Testis (tissue), 5 donors: Measurements from ENCODE around the gene FBXO30. TPM values are rescaled to one million over a fixed set of nuclear protein-coding genes. Genes with fewer than 3 reads are reported as not detected.

Experiments
- DNase-seq: peaks from one replicate; pipeline ENCODE4 v3.0.0-alpha.2; 2019
- H3K27ac ChIP-seq, 2 donors: fragments of 200-600 bp; sonication (generic); one replicate each; pipeline ENCODE4 v1.5.1; 2019
- H3K27me3 ChIP-seq: fragments of 200-600 bp; sonication (generic); one replicate; pipeline ENCODE4 v1.5.1; 2019
- H3K36me3 ChIP-seq: fragments of 200-600 bp; sonication (generic); one replicate; pipeline ENCODE4 v1.5.1; 2017; ENCODE audit warnings: low read depth; ENCODE audit errors: missing control alignments
- H3K4me1 ChIP-seq: fragments of 200-600 bp; sonication (generic); one replicate; pipeline ENCODE4 v1.5.1; 2019
- H3K4me3 ChIP-seq, 2 donors: fragments of 200-600 bp; sonication (generic); one replicate each; pipeline ENCODE4 v1.5.1; 2017 to 2019
- H3K9me3 ChIP-seq: fragments of 200-600 bp; sonication (generic); one replicate; pipeline ENCODE4 v1.5.1; 2017
- POLR2A ChIP-seq: fragments of 450-650 bp; IDR thresholded peaks from one replicate; pipeline ENCODE4 v1.6.1; 2017; ENCODE audit warnings: antibody characterized with exemption, mild to moderate bottlenecking, moderate library complexity
- WGBS, 2 donors: methylation state at CpG; one replicate each; pipeline ENCODE4 v1.1.5; 2018; 5-methylcytosine and 5-hydroxymethylcytosine counted together
- intact Hi-C: fragments of 100-400 bp; cut with DNase I; formaldehyde crosslinking; loops from one replicate; pipeline ENCODE4 v1.15.1; 2023; ENCODE audit warnings: low total_unique reads
- long read RNA-seq, 2 donors: transcript quantifications; one replicate each; lab custom pipeline, GENCODE V29; 2026
- polyA plus RNA-seq: library from polyadenylated mRNA; stranded (reverse); fragments of 350-450 nt; fragmentation: Illumina TruSeq; extraction: RNeasy Lipid Tissue Mini Kit (QIAGEN cat#74804); gene quantifications from one replicate; pipeline ENCODE4 v1.2.3, GENCODE V29; 2014; ENCODE audit warnings: low read depth, low replicate concordance; ENCODE audit not compliant: insufficient read depth
- total RNA-seq, 2 donors: library from RNA; depleted of rRNA; stranded (reverse); fragments of >200 nt; gene quantifications; one replicate each; pipeline ENCODE4 v1.2.3, GENCODE V29; 2016
- TF ChIP-seq, protein P1 (sequence below), 3 experiments: fragments of 450-650 bp in 2 of 3; fragments of 200-600 bp in 1 of 3; sonication (generic) in 1 of 3; IDR thresholded peaks; one replicate each; pipeline ENCODE4 v1.5.1; 2016 to 2019; ENCODE audit warnings: antibody characterized with exemption in 3 of 3, mild to moderate bottlenecking in 2 of 3, moderate library complexity in 1 of 3

The FBXO30 gene
- total RNA-seq = 10 to 100 TPM; 10.8 to 13.4 TPM
- 11.6 TPM for polyA plus RNA-seq
- long read RNA-seq, donor 1, full-length matches to known transcripts = 8 of 29 reads
- long read RNA-seq, donor 1, partial matches to known transcripts = 21 of 29 reads
- long read RNA-seq, donor 1, other reads (novel, unspliced or antisense) = 0 of 29 reads
- long read RNA-seq, donor 2, full-length matches to known transcripts = 2 of 14 reads
- long read RNA-seq, donor 2, partial matches to known transcripts = 12 of 14 reads
- long read RNA-seq, donor 2, other reads (novel, unspliced or antisense) = 0 of 14 reads

- DNase-seq = peak; percentile 93
- peak within 1 kb of the TSS; percentile 76 to 83 for H3K4me3 ChIP-seq
- peak within 1 kb of the TSS; percentile 93 to 95 for H3K27ac ChIP-seq
- 0% methylated on average over 19 to 71 of the region's 88 CpGs for WGBS, 2 donors
- H3K27me3 ChIP-seq = no peaks in the 10 kb centered on the region
- intact Hi-C loops = no loop called here
- peaks cover 14% of the 10 kb centered on the region for H3K4me1 ChIP-seq
- no peaks in the 10 kb centered on the region for H3K9me3 ChIP-seq
- TF ChIP-seq POLR2A = peak; percentile 77
- TF ChIP-seq, protein P1, sequence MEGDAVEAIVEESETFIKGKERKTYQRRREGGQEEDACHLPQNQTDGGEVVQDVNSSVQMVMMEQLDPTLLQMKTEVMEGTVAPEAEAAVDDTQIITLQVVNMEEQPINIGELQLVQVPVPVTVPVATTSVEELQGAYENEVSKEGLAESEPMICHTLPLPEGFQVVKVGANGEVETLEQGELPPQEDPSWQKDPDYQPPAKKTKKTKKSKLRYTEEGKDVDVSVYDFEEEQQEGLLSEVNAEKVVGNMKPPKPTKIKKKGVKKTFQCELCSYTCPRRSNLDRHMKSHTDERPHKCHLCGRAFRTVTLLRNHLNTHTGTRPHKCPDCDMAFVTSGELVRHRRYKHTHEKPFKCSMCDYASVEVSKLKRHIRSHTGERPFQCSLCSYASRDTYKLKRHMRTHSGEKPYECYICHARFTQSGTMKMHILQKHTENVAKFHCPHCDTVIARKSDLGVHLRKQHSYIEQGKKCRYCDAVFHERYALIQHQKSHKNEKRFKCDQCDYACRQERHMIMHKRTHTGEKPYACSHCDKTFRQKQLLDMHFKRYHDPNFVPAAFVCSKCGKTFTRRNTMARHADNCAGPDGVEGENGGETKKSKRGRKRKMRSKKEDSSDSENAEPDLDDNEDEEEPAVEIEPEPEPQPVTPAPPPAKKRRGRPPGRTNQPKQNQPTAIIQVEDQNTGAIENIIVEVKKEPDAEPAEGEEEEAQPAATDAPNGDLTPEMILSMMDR (IDR thresholded peaks at IDR 0.05) = peak in 2 of 3 experiments; percentile 30 to 38
- no peaks in the 10 kb centered on the region for H3K36me3 ChIP-seq
Observed at GRCh38 chr6:145814501-145815308, at the start of gene FBXO30. Gene FBXO30, minus strand, starts transcription at chr6:145814795. Its CDS starts 8,390 bp downstream, at chr6:145806405.

DNA sequence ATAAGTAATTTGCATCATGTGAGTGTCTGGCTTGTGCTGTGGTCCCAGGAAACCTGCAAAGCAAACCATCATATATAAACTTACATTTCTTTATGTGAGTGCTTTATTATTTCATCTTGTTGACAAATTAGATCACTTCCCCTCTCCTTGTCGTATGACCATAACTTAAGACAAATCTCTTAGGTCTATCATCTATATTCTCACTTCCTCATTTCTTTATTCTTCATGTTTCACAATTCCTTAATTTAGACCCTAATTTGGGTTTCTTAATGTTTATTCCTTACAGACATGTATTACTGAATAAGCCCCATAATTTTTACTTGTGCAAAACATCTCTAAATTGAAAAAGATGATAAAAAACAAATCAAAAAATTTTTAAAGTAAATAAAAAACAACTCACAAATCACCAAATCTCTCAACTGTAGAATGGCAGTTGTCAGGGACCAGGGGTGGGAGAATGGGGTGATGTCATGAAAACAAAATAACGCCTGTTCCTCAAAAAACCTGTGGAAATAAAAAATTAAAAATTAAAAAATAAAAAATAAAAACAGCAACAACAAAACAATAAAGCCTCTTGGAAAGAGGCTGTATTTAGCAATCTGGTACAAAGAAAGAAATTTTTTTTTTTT lies 49.5 kb upstream of the FBXO30 start:
- Histone ChIP-seq H3K27me3 (no peaks in the 10 kb centered on the region), H3K9me3 (no peaks in the 10 kb centered on the region), H3K4me3 (no peak overlapping the region), H3K4me1 (no peaks in the 10 kb centered on the region), H3K27ac (no peak overlapping the region), H3K36me3 (no peaks in the 10 kb centered on the region)
- TF ChIP-seq, protein P1 (IDR thresholded peaks at IDR 0.05) = no peak
- TF ChIP-seq POLR2A = no peak
- 83 to 87% methylated on average over 2 of the region's 2 CpGs for WGBS, 2 donors
- intact Hi-C loops = no loop called here
- DNase-seq = no peak

DNA sequence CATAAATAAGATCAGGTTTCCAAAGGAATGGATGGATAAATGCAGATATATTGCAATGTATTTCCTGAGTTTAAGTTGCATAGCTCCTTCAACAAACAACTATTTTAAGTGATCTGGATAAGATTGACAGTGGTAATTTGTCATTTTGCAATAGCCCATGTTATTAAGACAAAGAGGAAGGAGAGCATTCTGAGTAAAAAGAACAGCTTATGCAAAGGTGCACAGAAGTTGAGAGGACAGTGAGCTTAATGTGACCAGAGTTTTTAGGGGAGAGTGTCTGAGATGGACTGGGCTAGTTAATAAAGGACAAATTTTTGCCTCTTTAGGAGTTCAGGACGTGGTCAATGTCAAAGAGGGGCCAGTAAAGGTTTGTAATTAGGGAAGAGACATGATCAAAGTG lies 48.8 kb upstream of the FBXO30 start:
- Histone ChIP-seq H3K4me3 (no peak overlapping the region), H3K27me3 (no peaks in the 10 kb centered on the region), H3K4me1 (no peaks in the 10 kb centered on the region), H3K9me3 (no peaks in the 10 kb centered on the region), H3K27ac (no peak overlapping the region), H3K36me3 (no peaks in the 10 kb centered on the region)
- intact Hi-C loops = no loop called here
- TF ChIP-seq POLR2A = no peak
- TF ChIP-seq, protein P1 (IDR thresholded peaks at IDR 0.05) = no peak
- WGBS, 2 donors = 80 to 93% methylated on average over 1 of the region's 1 CpG
- DNase-seq = no peak

GRCh38 chr6:145860562-145860961 lies 46.0 kb upstream of the FBXO30 start:
- Histone ChIP-seq H3K4me3 (no peak overlapping the region), H3K27ac (no peak overlapping the region), H3K4me1 (no peaks in the 10 kb centered on the region), H3K36me3 (no peaks in the 10 kb centered on the region), H3K27me3 (no peaks in the 10 kb centered on the region), H3K9me3 (no peaks in the 10 kb centered on the region)
- no peak for DNase-seq
- TF ChIP-seq, protein P1 (IDR thresholded peaks at IDR 0.05) = no peak
- no peak for TF ChIP-seq POLR2A
- intact Hi-C loops = no loop called here
- WGBS, 2 donors = 96 to 100% methylated on average over 1 of the region's 1 CpG
